Spleen (tissue), 7 donors: ENCODE results near the gene PHACTR1.

Experiments used
- POLR2A ChIP-seq, 3 donors: fragments of 450-650 bp; IDR thresholded peaks; one replicate each; pipeline ENCODE4 v1.5.1; 2017; ENCODE audit warnings: antibody characterized with exemption in 3 of 3, mild to moderate bottlenecking in 1 of 3
- POLR2AphosphoS5 ChIP-seq, 3 donors: sonication (generic); formaldehyde crosslinking; IDR thresholded peaks; one replicate each; pipeline ENCODE4 v1.5.1; 2017; ENCODE audit warnings: antibody characterized with exemption in 3 of 3
- TF ChIP-seq, protein P1 (sequence below), 11 experiments: fragments of 200-600 bp in 7 of 11; fragments of 450-650 bp in 4 of 11; sonication (generic) in 4 of 11; IDR thresholded peaks in 8 of 11; conservative IDR thresholded peaks in 3 of 11; 1 replicate in 7 of 11; 2 replicates in 4 of 11; pipeline versions ENCODE4 v1.4.0 to v1.8.0; 2016 to 2021; ENCODE audit warnings: antibody characterized with exemption in 11 of 11, inconsistent platforms in 4 of 11, mild to moderate bottlenecking in 1 of 11
- donor health status: DM: no; HTN: no; CAD: no; lungs with moderate emphysema.
- donor health status: DM: no; HTN: no; CAD: no.
- donor health status: DM: no; HTN: no; CAD: no.

DNA sequence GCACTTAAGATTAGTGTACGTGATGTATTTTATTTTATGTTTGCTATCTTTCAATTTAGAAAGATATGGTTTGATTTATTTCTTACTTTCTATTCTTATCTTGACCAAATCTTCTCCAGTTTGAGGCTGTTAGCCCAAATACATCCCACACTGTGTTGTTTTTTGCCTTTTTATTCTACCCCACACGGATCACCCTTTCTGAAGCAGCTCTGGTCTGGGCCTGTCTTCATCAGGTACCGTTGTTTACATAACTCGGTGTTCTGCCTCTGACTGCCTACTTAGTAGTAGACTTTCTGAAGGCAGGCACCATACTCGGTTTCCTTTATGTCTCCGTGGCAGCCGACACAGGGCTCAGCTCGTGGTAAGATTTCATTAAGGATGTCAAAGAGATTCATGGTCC is 95.0 kb downstream of the PHACTR1 start:
- TF ChIP-seq, protein P1, sequence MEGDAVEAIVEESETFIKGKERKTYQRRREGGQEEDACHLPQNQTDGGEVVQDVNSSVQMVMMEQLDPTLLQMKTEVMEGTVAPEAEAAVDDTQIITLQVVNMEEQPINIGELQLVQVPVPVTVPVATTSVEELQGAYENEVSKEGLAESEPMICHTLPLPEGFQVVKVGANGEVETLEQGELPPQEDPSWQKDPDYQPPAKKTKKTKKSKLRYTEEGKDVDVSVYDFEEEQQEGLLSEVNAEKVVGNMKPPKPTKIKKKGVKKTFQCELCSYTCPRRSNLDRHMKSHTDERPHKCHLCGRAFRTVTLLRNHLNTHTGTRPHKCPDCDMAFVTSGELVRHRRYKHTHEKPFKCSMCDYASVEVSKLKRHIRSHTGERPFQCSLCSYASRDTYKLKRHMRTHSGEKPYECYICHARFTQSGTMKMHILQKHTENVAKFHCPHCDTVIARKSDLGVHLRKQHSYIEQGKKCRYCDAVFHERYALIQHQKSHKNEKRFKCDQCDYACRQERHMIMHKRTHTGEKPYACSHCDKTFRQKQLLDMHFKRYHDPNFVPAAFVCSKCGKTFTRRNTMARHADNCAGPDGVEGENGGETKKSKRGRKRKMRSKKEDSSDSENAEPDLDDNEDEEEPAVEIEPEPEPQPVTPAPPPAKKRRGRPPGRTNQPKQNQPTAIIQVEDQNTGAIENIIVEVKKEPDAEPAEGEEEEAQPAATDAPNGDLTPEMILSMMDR (IDR thresholded peaks at IDR 0.05 in 8 of 11, conservative IDR thresholded peaks at IDR 0.05 in 3 of 11), result no peak
- TF ChIP-seq POLR2AphosphoS5 (IDR thresholded peaks at IDR 0.05) (no peak), POLR2A (IDR thresholded peaks at IDR 0.05) (no peak)
